Measurements from ENCODE around the gene CCDC38.

DNA sequence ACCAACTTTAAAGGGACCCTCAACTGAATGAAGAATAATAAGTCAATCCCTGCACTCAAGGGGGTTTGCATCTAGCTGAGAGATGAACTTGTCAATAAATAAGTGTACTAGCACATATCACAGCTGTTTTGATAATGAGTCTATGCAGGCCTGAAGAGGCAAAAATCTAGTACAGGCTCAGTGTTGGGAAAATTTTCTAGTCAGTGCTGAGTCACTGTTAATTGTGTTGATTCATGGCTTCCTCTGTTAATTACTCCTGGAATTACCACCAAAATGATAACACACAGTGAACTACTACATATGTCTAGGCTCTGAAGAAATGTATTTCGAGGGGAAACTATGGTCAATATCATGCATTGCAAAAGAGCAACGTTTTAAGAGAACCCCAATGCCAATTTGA lies 64.8 kb downstream of the CCDC38 start:
- TF ChIP-seq CTCF (IDR thresholded peaks at IDR 0.05; ENCODE audit: poor library complexity) (no peak), EZH2phosphoT487 (IDR thresholded peaks at IDR 0.05; ENCODE audit: low read depth, severe bottlenecking, unreplicated experiment) (no peak)

Data from hepatocyte (in vitro differentiated cells).